WERI-Rb-1 (cell line): ENCODE measurements around the gene TNFRSF11A.

ENCODE experiments used
- DNase-seq: peaks from one replicate; pipeline ENCODE4 v3.0.0-alpha.2; 2020
- H3K27ac ChIP-seq: fragments of 250-450 bp; sonication (Bioruptor Pico); 2 replicates; pipeline ENCODE4 v1.5.1; 2020; ENCODE audit warnings: mild to moderate bottlenecking, moderate library complexity
- H3K27me3 ChIP-seq: fragments of 250-450 bp; sonication (Bioruptor Pico); 2 replicates; pipeline ENCODE4 v1.5.1; 2021; ENCODE audit warnings: mild to moderate bottlenecking, low read depth, moderate library complexity; ENCODE audit not compliant: insufficient read depth, severe bottlenecking
- H3K36me3 ChIP-seq: fragments of 250-450 bp; sonication (Bioruptor Pico); 2 replicates; pipeline ENCODE4 v1.5.1; 2020; ENCODE audit warnings: mild to moderate bottlenecking, moderate library complexity
- H3K4me3 ChIP-seq: 2 replicates; pipeline ENCODE4 v1.5.1; 2011; ENCODE audit warnings: low read depth, mild to moderate bottlenecking, control low read depth, low read length
- H3K9me3 ChIP-seq: fragments of 250-450 bp; sonication (Bioruptor Pico); 2 replicates; pipeline ENCODE4 v1.5.1; 2021; ENCODE audit warnings: mild to moderate bottlenecking, moderate library complexity; ENCODE audit not compliant: severe bottlenecking
- CTCF ChIP-seq: IDR thresholded peaks from 2 replicates; pipeline ENCODE4 v1.5.1; 2011; ENCODE audit warnings: low read depth, mild to moderate bottlenecking, control low read depth, inconsistent platforms, low read length

The TNFRSF11A gene

GRCh38 chr18:62379051-62379450 lies 53.9 kb downstream of the TNFRSF11A start:
- Histone ChIP-seq H3K27ac (no peak overlapping the region), H3K36me3 (no peaks in the 10 kb centered on the region), H3K27me3 (no peaks in the 10 kb centered on the region), H3K4me3 (no peak overlapping the region), H3K9me3 (no peaks in the 10 kb centered on the region)
- no peak for DNase-seq
- TF ChIP-seq CTCF: no peak

- Histone ChIP-seq H3K9me3 (no peaks in the 10 kb centered on the region), H3K27ac (no peak overlapping the region), H3K36me3 (no peaks in the 10 kb centered on the region), H3K27me3 (no peaks in the 10 kb centered on the region), H3K4me3 (no peak overlapping the region)
- TF ChIP-seq CTCF: no peak
- DNase-seq: no peak
Observed at GRCh38 chr18:62381373-62381772, 56.3 kb downstream of the TNFRSF11A start.

- DNase-seq: no peak
- Histone ChIP-seq H3K36me3 (no peaks in the 10 kb centered on the region), H3K9me3 (no peaks in the 10 kb centered on the region), H3K27me3 (no peaks in the 10 kb centered on the region), H3K4me3 (no peak overlapping the region), H3K27ac (no peak overlapping the region)
- no peak for TF ChIP-seq CTCF
Observed at GRCh38 chr18:62384068-62384467, 59.0 kb downstream of the TNFRSF11A start.

- Histone ChIP-seq H3K27ac (no peak overlapping the region), H3K27me3 (no peaks in the 10 kb centered on the region), H3K9me3 (no peaks in the 10 kb centered on the region), H3K4me3 (no peak overlapping the region), H3K36me3 (no peaks in the 10 kb centered on the region)
- no peak for DNase-seq
- no peak for TF ChIP-seq CTCF
Observed at GRCh38 chr18:62384610-62385097, 59.5 kb downstream of the TNFRSF11A start.

- H3K4me3 ChIP-seq: no peak overlapping the region
- no peaks in the 10 kb centered on the region for H3K9me3 ChIP-seq
- H3K27ac ChIP-seq: no peak overlapping the region
- H3K27me3 ChIP-seq: no peaks in the 10 kb centered on the region
- no peak for TF ChIP-seq CTCF
- no peak for DNase-seq
- no peaks in the 10 kb centered on the region for H3K36me3 ChIP-seq
Observed at GRCh38 chr18:62386091-62386490, 61.0 kb downstream of the TNFRSF11A start.

- Histone ChIP-seq H3K4me3 (no peak overlapping the region), H3K27ac (no peak overlapping the region), H3K27me3 (no peaks in the 10 kb centered on the region), H3K36me3 (no peaks in the 10 kb centered on the region), H3K9me3 (peaks cover under 1% of the 10 kb centered on the region)
- TF ChIP-seq CTCF: no peak
- no peak for DNase-seq
Observed at GRCh38 chr18:62386601-62387000, 61.5 kb downstream of the TNFRSF11A start.
